ENCODE results near the gene CDO1.

CDO1 gene

DNA sequence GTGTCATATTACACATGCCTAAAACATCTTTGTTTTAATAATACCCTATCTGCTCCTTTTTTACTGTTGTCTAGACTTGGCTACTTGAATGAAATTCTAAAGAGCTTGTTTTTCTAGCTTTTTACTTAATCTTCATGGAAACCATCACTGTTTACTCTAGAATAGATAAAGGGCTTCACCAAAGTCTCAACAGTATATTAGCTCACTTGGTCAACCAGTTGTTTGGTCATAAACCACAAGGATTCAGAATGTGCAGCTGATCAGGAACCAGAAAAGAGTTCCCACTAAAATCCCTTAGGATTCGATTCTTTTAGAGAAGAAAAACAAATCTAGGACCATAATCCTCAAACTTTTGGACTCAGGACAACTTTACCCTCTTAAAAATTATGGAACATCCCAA, 38.0 kb downstream of the CDO1 start:
- no peak for DNase-seq

DNA sequence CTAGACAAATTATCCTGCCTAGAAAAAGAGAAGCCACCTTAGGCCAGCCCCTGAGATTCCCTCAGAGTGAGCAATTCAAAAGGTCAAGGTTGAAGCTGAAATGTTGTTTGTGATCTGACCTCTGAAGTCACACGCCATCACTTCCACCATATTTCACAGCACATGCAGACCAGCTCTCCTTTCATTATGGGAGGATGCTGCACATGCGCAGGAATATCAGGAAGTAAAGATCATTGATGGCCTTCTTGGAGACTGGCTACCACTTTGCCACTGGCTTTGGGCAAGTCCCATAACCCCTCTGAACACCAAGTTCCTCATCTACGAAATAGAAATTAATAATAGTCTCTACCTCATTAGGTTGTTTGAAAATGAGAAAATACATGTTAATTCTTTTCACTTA, 39.5 kb downstream of the CDO1 start:
- no peak for DNase-seq

DNA sequence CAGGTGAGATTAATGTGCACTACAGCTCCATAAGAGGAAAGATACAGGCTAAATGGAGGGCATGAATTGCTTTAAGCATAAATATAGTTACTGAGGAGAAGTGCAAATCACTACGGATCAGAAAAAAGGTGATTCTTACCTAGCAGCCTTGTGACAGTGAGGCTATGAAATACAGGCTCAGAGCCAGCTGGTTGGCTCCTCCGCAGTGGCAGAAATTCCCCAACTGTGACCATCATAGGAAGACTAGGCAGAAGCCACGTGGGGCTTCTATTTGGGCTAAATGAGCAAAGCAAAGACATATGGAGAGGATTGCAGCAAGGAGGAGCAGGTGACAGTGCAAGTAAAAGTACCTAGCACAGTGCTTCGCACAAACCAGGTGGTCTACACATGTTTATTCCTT, 40.5 kb downstream of the CDO1 start:
- DNase-seq: no peak

DNA sequence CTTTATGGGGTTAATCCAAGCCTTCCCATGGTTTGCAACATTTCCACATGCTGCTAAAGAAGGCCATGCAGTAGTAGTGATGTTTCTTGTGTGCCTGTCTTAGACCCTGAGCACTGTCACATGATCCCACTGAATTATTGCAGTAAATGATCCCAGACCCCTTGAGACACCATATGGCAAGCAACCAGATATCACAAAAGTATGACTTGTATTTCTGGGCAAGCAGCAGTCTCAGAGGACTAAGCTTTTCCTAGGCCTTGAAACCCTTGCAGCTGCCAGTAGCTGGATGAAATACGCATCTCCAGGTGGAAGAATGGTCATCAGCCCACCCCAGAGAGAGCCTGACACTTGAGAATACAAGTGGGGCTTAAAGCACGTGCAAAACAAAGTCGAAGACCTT, 41.8 kb downstream of the CDO1 start:
- no peak for DNase-seq

DNA sequence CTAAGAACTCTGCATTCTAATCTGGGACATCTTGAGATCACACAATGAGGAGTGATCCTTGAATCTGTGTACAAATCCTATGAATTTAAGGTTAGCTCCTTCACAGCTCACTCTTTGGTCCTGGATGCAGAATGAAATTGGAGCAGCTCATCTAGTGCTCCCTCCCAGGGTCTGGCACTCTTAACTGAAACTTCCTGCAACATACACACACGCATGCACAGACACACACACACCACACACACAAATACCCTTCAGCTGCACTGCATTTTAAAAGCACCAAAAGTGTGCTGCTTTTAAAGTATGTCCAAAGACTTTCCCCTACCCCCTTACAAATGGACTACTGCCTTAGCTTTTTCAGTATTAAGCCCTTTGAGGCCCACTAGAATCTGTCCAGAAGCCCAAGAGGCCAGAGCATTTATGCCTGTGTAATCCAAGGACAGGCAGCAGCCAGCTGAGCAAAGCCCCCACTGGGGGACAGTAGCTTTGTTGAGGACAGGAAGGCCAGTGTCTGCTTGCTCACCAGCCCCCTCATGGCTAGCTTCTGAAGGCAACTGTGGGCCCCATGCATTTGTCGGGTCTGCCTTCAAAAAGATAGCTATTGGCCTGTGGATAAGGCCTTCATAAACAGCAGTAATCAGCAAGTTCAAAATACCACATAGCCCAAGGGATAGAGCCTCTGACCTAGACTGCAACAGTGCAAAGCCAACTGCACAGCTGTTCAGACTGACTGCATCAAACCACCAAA, 43.6 kb downstream of the CDO1 start:
- no peak for DNase-seq

DNA sequence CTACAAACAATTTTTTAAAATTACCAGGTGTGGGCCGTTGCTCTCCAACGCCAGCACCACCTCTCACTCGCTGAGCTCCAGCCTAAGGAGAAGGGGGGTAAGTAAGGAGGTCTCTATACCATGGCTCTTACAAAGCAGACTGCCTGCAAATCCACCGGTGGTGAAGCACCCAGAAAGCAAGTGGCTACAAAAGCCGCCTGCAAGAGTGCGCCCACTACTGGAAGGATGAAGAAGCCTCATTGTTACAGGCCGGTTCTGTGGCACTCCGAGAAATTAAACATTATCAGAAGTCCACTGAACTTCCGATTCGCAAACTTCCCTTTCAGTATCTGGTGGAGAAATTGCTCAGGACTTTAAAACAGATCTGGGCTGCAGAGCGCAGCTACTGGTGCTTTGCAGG, 46.0 kb downstream of the CDO1 start:
- no peak for DNase-seq

DNA sequence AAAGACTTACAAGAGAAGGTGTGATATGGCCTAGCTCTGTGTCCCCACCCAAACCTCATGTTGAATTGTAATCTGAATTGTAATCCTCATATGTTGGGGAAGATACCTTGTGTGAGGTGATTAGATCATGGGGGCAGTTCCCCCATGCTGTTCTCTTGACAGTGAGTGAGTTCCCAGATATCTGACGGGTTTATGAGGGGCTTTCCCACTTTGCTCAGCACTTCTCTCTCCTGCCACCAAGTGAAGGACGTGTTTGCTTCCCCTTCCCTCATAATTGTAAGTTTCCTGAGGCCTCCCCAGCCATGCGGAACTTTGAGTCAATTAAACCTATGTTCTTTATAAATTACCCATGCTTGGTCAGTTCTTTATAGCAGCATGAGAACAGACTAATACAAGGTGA, 49.0 kb downstream of the CDO1 start:
- no peak for DNase-seq

DNA sequence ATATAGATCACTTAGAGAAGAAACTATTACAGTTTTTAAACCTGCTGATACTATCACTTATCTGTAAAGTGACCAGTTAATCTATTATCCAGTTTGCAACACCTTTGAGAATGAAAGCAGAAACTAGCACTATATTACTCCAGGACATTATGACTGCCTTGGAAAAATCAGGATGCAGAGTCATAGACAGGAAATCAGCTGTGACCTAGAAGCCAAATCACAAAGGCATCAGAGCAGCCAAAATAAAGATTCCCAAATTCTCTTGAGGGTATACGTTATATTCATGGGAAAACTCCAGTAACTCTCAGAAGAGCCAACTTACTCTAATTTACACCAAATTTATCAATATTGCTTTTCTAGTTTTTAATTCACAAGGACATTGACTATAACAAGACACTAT, 49.9 kb downstream of the CDO1 start:
- no peak for DNase-seq

DNA sequence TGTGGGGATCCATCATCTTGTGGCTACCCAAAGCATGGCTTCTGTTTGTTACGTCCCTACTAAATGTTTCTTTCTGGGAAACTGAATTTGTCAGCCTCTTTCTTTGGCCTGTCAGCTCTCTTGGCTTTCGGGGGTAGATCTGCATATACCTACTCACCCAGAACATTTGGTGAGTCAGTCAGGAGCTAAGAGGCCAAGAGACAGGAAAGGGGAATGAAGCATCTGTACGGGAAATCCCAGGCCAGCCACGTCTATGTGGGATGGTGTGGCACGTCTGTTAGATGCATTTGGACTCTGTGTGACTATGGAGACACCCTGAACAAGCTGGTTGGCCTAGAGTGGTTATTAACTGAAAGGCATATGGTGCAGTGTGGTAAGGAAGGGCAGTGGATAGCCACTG, 58.1 kb downstream of the CDO1 start:
- no peak for DNase-seq

DNA sequence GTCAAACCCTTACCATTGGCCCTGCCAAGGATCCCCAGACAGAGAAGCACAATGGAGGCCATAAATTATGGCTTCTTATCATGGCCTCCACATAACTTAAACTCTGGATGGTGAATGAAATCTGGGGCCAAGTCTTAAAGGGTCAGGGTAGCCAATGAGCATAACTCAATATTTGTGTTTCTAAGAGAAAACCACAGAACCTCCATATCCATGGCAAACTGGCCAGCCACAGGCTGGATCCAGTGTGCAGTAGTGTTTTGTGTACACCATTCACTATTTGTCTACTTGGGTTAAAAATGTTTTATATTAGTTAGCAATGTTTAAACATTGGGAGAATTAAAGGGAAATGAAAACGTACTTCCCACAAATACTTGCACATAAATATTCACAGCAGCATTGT, 60.8 kb downstream of the CDO1 start:
- no peak for DNase-seq
